ENCODE results near the gene UBASH3A. TPM values are rescaled to one million over a fixed set of nuclear protein-coding genes. Genes with fewer than 3 reads are reported as not detected.

Gene UBASH3A, protein sequence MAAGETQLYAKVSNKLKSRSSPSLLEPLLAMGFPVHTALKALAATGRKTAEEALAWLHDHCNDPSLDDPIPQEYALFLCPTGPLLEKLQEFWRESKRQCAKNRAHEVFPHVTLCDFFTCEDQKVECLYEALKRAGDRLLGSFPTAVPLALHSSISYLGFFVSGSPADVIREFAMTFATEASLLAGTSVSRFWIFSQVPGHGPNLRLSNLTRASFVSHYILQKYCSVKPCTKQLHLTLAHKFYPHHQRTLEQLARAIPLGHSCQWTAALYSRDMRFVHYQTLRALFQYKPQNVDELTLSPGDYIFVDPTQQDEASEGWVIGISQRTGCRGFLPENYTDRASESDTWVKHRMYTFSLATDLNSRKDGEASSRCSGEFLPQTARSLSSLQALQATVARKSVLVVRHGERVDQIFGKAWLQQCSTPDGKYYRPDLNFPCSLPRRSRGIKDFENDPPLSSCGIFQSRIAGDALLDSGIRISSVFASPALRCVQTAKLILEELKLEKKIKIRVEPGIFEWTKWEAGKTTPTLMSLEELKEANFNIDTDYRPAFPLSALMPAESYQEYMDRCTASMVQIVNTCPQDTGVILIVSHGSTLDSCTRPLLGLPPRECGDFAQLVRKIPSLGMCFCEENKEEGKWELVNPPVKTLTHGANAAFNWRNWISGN
- total RNA-seq = not detected

DNA sequence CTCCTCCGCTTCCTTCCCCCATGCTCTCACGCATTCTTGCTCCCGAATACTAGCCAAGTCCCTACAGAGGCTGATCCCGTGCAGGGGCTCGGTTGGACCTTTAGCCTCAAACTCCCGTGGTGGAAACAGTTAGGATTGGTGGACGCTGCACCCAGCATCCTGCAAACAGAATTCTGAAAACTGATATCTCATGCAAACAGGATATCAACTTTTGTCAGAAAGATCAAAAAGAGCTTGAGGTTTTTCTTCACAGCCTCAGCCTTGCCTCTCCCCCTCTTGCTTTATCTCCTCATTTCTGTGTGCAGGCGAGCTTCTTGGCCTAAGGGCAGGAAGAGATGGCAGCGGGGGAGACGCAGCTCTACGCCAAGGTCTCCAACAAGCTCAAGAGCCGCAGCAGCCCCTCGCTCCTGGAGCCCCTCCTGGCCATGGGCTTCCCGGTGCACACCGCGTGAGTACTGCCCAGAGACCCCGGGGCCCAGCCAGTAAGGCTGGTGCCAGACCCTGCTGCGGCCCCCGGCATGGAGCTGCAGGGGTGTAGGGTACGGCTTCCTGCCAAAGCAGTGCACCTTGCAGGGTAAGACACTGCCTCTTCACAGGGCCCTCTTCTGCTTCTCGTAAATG is at the start of gene UBASH3A:
TSS of gene UBASH3A (plus strand) at position 292 of the 621 bp plus-strand sequence. CDS start at position 336, 44 bp downstream.
- DNase-seq = no peak

DNA sequence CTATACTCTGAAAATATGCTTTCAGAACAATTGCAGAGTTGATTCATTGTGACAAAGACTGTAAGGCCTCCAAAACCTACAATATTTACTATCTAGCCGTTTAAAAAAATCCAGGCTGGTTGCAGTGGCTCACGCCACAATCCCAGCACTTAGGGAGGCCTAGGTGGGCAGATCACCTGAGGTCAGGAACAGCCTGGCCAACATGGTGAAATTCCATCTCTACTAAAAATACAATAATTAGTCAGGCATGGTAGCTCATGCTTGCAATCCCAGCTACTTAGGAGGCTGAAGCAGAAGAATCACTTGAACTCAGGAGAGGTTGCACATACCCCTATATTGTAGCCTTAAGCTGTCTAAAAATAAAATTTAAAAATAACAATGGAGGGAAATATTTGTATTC is 47.7 kb upstream of the UBASH3A start:
- DNase-seq = no peak

DNA sequence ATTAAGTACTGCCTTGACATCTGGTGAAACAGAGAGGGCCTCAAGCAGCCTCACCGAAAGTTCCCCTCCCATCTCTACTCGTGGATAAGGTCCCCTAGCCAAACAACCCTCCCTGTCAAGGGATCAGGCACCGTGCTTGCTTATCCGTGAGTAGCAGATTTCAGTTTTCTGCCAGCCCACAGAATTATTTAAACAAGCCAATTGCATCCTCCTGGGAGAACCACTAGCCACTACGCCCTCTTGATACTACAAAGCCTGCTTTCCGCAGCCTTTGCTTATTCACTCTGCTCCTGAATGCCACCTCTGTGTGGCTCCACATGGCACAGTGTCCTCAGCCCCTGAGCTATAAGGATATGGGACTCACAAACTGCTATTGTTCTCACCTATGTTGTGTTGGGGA is 47.1 kb upstream of the UBASH3A start:
- DNase-seq = no peak

DNA sequence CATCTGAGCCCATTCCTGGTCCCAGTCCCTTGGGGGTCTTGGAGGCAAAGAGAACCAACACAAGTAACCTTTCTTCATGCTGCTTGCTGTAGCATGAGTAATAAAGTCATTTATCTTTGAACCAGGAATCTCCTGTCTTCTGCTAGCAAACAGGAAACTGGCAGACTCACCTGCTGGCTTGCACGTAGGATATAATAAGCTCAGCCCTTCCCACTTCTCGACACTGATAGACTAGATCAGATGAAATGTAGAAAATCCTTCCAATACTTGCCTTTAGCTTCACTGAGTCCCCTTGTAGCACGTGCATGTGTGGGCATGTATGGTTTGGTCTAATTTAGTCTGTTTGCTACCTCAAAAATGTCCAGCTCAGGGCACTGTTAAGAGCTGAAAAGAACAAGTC is 46.4 kb upstream of the UBASH3A start:
- DNase-seq = no peak

DNA sequence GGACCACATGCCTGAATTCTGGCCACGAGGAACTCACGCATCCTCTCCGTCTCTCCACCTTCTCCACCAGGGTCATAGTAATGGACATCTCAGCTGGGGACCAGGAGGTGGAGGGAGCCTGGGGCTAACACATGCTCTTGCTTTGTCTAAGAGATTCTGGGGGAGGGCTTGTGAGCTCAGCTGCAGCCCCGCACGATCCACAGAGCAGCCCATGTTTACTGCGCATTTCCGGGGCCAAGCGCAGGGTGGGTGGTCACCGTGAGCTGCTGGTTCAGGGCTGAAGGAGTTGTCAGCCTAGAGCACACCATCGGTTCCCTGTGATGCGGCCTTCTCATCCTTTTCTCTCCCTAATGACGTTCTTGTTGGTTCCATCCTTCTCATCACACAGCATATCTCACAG is 45.4 kb upstream of the UBASH3A start:
- no peak for DNase-seq

DNA sequence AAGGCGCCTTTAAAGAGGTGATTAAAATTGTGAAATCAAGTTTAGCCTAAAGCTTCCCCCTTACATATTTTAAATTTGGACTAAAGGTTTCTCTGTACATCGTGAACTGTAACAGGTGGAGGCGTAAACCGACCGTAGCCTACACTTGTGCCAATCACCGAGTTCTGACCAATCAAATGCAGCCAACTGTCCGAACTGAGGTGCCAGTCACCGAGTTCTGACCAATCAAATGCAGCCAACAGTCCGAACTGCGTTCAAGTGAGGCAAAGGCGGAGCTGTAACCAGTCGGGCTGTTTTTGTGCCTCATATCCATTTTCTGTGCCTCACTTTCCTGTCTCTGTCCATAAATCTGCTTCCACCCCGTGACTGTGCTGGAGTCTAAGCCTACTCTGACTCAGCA is 44.8 kb upstream of the UBASH3A start:
- DNase-seq = no peak

DNA sequence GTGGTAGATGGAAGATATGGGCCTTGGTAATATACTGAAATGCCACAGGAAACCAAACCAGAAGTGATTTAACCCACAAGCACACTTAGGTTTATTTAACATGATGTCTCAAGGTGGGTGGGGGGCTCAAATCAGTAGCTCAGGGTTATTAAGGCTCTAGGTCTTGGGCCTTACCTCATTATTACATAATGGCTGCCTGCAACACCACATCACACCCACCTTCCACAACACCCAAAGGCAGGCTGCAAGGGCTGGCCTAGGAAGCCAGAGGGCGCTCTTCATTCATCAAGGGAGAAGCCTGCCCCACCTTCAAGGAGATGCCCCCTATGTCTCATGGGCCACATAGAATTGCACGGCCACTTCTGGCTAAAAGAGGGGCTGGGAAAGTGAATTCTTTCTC is 43.4 kb upstream of the UBASH3A start:
- DNase-seq = no peak

DNA sequence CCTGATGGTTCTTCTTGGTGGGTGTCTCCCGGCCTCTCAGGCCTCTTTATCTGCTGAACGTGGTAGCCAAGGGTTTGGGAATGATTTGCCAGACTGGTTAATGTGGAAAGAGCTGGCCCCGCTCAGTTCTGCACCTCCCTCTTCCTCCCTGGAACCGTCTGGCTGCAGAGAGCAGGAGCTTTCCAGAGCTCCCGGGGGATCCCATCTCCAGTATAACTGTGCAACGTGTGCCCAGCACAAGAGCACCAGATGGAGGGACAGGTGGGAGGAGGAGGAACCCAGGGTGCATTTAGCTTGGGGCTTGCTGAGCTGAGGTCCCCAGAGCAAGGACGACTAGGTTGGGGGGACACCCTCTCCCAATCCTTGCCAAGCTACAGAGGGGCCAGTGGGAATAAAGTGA is 42.4 kb upstream of the UBASH3A start:
- no peak for DNase-seq

DNA sequence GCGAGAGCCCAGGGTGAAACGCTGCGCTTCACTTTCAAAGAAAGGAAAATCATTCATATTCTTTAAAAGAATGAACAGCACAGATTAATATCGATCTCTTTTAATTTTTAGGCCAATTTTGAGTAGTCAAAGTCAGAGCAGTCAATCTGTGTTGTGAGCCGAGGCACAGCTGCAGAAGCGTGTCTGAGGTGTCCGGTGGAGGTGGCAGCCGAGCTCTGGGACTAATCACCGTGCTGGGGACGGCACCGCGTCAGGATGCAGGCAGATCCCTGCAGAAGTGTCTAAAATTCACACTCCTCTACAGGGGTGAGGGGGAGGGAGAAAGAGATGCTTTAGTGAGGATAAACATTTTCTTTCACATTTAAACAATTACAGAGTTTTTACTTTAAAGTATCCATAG is 41.5 kb upstream of the UBASH3A start:
- DNase-seq = no peak

DNA sequence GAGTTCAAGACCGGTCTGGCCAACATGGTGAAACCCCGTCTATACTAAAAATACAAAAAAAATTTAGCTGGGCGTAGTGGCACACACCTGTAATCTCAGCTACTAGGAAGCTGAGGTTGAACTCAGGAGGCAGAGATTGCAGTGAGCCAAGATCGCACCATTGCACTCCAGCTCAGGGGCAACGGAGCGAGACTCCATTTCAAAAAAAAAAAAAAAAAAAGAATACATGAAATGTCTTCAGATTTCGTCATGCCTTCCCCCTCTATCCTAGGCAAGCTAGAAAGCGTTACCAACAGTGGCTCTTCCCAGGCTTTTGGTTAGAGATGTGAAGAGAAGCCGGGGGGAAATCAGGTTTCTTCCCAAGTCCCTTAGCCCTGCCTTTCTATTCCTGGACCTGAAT is 41.0 kb upstream of the UBASH3A start:
- no peak for DNase-seq

DNA sequence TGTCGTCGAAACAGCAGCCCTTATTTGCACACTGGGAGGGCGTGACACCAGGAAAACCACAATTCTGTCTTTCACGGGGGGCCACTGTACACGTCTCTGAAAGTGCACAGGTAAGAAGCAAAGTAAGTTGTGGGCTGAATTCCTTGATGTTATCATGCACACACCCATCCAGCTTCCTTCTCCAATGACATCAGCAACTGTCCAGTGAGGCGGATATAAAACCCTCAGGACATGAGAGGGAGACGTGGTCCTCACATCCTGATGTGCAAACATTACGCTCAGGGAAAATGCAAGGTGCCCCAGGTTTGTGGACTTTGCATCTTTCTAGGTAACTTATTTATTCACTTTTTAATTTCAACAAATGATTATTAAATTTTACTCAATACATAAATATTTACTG is 40.4 kb upstream of the UBASH3A start:
- DNase-seq = no peak

DNA sequence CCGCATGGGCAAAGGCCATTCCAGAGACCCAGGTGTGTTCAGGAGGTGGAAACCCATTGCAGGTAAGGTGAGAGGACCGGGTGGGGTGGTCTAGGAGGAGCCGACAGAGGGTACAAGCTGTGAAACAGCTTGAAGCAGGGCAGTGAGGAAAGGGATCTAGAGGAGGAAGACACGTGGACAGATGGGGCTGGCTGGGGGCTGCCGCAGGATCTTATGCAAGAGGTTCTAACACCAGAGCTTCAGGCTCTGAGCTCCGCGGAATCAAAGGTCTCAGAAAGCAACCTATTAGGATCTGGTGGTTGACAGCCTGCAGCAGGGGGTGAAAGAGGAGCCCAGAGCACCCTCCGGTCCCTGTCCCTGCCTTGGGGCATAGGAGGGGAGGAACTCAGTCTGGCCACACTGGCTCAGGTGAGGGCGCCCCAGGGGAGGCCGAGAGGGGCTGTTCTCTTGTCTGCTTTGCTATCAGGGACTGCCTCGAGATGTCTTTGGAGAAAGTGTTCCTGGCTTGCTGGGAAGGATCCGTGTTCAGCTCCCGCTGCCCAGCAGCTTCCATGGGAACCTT is 39.3 kb upstream of the UBASH3A start:
- DNase-seq = no peak

DNA sequence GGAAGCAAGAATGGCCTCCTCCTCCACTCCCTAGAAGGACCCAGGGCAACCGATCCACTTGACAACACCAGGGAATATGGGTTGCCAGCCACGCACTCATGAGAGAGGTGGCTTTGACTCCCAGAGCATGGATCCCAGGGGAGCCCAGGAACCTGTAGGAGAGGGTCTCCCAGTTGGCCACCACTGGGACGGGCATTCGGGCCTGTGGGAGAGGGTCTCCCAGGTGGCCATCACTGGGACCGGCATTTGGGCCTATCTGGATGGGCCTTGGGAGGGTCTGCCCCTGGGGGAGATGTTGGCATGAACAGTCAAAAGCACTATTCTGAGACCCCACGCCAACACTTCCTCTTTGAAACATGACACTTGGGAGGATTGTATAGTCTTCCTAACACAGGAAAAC is 37.9 kb upstream of the UBASH3A start:
- DNase-seq = no peak

DNA sequence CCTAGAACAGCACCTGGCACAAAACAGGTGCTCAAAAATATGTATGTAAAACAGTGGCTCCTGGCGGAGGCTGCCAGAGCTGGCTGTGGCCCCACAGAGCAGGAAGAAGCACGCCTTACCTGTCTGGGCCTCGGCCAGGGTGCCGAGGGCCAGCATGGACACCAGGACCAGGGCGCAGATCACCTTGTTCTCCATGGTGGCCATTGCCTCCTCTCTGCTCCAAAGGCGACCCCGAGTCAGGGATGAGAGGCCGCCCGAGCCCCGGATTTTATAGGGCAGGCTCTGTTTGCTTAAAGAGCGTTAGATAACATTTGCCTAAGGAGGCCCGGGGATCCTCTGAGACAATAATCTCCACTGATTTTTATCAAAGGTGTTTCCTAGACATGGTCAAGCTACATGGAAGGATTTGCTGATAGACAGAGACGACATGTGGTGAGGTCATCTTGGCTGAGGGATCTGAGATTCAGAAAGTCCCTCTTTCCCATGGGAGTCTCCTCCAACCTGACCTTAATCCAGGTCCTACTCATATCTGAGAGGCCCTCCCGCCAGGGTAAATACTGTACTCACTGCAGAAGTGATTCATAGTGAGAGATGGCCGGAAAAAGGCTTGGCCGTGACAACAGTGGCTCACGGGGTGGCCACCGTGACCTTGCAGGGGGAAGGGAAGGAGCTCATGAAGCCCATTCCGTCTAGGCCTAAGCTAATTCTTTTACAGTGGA is 37.3 kb upstream of the UBASH3A start, which contains the start of gene TFF1:
TSS of gene TFF1 (minus strand) at position 244 of the 719 bp plus-strand sequence. CDS start at position 204, 40 bp downstream.
- DNase-seq = no peak

DNA sequence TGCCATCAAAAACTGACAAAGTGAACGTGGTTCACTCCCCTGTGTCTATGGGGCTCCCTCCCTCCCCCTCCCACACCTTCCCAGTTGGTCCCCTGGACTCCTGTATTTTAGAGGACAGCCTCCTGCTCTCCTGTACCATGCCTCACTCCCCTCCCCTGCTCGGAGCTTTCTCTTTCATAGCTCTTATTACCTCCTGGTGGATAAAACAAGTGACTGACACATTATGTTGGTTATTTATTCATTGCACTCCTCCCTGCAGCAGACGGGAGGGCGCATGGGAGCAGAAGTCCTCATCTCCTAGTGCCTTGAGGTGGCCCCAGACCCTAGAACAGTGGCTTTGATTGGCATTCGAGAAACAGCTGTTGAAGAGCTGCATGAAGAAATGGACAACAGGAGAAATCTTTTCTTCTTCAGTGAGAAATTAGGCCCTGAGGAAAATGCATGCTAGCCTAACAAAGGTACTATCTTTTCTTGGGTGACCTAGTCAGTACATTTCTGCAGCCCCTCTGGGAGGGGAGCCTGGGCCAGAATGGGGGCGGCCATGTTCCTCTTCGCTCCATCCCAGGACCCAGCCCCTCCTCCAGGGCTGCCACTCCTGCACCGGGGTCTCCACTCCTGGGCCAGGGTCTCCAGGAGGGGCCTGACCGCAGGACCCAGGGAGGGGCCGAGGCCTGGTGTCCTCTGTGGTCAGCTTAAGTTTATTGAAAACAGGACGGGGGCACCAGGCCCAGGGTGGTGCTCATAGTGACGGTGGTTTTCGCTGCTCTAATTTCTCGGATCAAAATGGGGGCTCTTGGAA is 36.1 kb upstream of the UBASH3A start:
- no peak for DNase-seq

DNA sequence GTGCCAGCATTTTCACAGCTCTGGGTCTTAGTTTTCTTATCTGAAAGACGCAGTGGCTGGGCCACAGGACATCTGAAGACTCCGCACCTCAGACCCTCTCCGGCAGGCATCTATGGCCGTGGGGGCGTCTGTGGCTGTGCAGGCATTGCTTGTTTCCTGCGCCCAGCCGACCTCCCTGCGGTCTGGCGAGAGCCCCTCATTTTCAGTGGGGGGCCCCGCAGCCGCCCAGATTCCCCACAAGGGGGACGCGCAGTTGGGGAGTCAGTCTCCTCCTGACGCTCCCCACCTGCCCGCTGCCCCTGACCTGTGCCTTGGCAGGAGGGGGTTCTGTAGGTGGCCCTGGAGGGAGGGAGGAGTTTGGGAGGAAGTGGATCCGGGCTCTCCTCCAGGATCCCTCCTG is 33.9 kb upstream of the UBASH3A start:
- no peak for DNase-seq

DNA sequence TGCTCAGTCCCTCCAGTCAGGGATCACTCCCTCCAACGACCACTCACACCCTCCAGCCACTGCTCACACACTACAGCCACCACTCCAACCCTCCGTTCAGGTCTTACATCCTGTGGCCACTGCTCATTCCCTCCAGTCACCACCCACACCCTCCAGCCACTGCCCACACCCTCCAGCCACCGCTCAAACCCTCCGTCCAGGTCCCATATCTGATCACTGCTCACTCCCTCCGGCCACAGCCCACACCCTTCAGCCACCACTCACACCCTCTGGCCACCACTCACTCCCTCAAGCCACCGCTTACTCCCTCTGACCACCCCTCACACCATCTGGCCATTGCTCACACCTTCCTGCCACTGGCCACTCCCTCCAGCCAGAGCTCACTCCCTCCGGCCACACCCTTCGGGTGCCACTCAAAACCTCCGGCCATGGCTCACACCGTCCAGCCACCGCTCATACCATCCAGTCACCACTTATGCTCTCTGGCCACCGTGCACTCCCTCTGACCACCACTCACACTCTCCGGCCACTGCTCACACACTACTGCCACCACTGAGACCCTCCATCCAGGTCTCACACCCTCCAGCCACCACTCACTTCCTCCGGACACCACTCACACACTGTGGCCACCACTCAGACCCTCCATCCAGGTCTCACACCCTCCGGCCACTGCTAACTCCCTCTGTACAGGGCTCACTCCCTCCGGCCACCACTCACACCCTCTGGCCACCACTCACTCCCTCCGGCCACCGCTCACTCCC is 32.6 kb upstream of the UBASH3A start:
- DNase-seq = no peak

DNA sequence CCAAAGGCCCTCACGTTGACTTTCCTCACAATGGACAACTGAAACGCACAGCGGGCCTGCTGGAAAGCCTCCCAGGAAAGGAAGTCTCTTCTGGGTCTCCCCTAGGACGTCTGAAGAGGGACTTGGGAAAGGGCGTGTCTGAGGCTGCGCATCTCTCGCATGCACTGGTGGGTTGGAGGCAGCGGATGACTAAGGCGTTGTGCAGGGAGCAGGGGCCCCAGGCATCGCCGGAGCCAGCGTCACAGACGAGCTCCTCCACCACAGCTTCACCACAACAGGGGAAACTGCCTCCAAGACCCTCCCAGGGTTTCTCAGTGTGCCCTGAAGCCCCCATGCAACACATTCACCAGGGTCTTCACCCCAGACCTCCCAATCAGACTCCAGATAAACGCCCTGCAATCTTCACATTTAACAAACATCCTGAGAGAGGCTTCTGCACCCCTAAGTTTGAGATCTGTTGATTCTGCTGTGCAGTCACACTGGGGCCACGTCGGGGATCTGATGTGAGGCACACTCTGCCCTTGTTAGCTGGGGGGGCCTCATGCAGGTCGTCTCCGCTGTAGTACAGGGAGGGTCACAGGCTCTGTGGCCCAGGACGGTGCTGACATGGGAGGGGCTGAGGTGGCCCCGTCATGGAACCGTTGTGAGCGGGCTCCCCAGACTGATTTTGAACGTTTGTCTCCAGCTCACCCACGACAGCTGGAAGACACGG is 30.4 kb upstream of the UBASH3A start:
- DNase-seq = no peak

DNA sequence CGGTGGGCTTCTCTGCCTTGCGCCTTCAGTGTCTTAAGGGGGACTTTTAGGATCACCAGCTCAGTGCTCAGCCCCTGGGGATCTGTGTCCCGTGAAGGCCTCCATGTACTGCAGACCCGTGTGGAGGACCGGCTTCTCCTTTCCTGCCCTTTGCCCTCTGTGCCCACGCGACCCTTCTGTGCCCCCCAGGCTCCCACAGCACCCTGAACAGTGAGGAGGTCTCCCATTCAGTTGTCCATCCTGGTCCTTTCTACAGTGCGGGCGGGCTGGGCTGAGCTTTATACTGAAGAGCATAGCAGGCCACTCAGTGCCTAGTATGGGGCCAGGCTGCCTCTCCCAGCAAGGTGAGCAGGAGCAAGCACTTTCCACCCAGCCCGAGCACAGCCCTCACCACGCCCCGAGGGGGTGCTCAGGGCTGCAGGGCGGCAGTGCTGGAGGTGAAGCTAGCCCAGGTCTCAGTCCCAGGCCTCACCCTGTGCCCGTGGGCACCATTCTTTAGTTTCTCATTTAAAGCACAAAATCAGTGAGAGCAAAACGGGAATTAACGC is 29.7 kb upstream of the UBASH3A start:
- DNase-seq = no peak

DNA sequence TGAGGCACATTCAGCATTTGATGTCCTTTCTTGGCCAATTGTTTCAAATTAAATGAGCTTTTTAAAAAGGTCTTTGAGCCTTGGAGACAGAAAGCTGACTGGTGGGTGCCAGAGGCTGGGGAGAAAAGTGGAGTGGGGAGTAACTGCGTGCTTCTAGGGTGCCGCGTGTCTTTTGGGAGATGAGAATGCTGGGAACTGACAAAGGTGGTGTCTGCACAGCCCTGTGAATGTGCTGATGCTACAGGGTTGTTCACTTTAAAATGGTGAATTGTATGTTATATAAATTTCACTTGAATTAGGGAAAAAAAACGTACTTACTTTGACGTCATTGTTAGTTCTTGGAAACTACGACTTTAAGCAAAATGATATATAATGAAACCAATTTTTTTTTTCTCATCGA is 29.2 kb upstream of the UBASH3A start:
- DNase-seq = no peak

All from occipital lobe (tissue), 2 donors.